Activated CD4-positive, alpha-beta T cell treated with anti-CD3 and anti-CD28 coated beads for 24 hours (primary cell): Measurements from ENCODE around the gene ABRACL.
"Not testable (repeated sequence)": the region's sequence is repeated elsewhere in the genome, so short reads cannot be mapped to it uniquely, and the experiment has no call there.

Experiments used
- DNase-seq, 2 donors: peaks; one replicate each; pipeline ENCODE4 v3.0.0-alpha.2; 2020; ENCODE audit warnings: low read depth in 2 of 2

Gene ABRACL, protein sequence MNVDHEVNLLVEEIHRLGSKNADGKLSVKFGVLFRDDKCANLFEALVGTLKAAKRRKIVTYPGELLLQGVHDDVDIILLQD

DNA sequence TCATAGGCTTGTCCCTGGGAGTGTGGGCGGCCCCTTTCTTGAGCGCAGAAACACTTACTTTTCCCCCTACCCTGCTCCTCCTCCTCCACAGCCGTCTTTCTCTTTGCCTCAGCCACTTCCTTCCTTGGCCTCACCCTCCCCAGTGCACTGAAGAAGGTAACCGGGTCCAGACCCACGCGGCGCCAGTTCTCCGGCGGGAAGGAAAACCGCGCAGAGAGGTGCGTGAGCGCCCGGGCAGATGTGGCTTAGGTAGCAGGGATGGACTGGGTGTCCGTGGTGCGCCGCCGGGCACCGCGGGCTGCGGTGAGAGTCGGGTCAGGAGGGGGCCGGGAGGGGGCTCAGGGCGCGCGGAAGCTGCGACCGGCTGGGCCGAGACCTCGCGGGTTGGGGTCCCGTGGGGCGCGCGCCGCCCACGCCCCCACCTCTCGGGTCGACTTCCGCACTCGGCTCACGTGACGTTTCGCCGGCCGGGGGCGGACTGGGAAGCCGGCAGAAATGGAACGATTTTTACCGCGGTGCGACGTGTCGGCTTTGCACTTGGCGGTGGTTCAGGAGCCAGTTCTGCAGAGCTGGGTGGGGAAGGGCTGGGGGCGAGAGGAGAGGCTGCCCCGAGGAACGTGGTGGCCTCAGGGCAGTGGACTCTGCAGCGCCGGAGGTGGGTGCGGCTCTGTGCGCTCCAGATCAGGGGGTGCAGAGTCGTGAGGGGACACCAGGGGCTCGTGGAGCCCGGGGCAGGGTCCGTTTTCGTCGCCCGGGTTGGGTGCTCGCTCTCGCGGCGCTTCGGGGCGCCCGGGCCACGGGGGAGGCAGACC is at the start of gene ABRACL:
ABRACL (plus strand) TSS at position 88 of the 812 bp plus-strand sequence. CDS start 5,416 bp downstream, outside the sequence.
- peak; percentile 75 to 79 for DNase-seq

DNA sequence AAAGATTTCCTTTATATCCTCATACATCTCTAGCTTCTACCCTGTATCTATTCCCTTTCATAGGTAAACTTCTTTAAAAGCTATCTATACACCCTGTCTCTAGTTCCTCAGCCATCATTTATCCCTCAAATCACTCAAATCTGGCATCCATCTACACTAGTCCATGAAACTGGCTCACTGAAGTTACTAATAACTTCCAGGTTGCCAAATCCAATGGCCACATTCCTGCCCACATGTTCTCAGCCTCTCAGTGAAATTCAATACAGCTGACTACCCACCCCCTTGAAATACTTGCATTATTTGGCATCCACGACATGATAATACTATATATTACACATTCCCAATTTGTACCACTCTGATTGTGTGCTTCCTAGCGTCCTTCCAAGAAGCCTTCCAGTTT is 49.2 kb upstream of the ABRACL start:
- DNase-seq = no peak

DNA sequence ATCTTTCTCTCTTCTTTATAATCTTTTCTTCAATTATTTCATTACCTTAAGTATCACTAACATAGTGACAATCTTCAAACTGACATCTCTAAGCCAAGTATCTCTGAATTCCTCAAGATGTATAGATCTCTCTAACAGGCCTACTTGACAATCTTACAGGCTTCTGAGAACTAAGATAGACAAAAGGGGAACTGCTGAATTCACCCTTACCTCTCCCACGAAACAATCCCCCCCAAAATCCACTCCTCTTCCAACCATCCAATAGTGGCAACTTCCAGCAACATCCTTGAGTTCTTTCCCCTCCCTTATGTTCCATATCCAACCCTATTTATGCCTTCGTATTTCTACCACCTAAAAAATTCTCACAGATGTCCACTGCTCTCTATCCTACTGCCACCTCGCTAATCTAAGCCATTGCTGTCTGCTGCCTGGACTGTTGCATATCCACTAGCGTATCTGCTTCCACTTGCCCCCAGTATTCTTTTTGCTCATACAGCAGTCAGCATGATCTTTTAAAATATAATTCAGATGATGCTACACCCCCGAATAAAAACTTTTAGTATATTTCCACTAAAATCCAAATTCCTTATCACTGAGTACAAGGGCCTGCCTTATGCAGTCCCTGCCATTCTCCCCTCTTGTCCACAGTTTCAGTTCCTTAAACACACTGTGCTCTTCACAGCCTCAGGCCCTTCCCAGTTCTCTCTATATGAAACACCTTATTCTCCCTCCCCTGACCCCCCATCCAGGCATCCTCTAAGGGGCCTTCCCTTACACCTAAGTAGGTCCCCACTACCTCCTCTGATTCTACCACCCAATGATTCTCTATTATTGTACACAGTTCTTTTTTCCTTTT is 48.5 kb upstream of the ABRACL start:
- no peak for DNase-seq

DNA sequence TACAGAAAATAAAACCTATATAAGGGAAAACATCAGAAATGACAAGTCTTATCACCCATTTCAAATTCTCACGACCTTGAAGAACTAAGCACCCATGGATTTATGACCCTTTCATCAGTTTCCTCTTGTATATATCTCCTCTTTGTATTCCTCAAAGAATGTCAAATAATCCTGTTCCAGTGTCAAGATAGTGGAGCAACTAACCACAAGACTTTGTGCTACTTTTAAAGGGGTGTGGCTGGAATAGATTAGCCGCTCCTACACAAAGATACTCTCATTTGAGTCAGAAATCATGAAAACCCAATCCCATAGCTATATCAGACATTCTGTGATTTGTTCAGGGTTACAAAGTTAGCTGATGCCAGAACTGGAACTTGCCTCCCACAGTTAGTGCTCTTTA is 47.1 kb upstream of the ABRACL start:
- no peak for DNase-seq

DNA sequence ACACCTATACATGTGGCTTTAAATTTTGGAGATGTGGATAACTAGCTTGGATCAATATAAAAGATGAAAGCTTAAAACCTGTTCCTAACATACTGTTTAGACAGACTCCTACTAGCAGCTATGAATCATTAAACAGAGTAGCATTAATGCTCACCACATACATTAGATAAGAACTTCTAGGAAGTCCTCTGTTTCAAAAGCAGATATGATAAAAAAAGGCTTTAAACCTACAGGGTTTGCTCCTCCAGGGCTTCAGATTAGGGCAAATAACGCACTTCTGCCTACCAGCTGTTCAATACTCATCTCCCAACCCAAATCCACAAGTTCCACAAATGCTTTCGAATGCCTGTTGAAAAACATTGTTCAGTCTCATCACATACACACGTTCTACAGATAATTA is 42.0 kb upstream of the ABRACL start:
- no peak for DNase-seq

DNA sequence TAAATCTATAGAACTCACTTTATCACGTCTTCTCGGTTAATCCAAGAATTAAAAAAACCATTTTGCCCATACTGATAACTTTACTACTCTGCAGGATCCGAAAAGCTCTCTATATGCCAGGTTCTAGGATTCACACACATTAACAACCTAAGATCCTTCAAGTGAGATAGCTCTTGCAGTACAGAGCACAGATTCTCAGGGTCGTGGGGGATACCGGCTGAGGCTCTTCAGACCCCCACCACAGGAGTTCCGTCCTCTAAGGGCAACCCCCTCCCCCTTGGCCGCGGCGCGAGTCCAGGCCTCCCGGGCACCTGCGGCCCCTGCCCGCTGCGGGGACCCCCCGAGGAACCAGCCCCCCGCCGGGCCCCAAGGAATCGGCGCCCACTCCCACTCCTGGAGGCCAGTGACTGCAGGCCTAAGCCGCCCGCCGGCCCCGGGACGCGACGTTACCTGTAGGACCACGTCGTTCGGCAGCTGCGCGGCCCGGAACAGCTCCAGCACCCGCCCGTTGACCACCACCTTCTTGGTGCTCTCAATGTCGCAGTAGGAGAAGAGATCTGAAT is 41.4 kb upstream of the ABRACL start:
- DNase-seq = no peak

DNA sequence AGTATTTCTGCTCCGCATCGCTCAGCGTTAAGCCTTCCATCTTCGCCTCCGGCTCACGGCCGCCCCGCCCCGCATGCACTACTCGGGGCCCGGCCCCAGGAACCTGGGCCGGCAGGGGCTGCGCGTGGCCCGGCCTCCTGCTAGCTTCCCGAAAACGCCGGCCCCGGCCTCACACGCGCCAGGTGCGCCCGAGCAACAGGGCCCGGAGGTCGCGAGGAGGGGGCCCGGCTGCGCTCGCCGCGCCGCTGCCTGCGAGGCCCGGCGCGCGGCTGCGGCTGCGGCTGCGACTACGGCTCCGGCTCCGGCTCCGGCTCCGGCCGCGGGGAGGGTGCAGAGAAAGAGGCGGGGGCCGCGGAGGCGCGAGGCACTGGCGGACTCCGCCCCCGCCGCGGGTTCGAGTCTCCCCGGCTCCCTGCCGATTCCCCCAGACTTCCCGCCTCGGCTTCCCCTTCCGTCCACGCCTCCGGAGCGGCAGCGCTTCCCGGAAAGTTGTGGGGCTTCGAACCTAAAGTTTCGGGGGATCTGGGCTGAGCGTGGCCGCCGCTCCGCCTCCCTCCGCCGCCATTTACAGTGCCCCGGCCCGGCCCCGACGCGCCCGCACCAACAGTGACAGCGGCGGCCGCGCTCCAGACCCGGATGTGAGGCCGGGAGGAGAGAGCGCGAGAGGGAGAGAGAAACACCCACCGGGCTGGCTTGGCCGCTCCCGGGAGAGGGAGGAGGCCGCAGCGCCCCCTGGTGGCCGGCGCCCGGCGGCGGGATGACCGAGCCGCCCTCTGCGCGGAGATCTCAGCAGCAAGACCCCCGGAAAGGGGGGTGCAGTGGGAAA is 40.7 kb upstream of the ABRACL start, which contains the start of gene REPS1:
REPS1 (minus strand) TSS at position 611 of the 826 bp plus-strand sequence; CDS start at position 40, 571 bp downstream.
- peak; percentile 85 to 91 for DNase-seq

DNA sequence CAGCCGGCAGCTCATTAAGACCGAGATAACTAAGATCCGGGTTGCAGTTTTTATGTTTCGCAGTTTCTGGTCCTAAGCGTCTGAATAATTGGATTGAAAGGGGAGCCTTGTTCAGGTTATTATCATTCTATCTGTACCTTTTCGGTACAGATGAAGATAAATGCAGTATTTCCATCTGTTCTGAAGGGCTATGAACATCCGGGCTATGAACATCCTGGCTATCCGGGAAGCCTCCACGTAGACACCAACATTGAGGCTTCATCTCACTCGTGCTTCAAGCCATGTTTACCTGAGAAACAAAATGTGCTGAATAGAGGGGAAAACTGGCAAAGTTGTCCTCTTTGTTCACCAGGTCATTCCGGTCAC is 40.1 kb upstream of the ABRACL start:
- no peak for DNase-seq

DNA sequence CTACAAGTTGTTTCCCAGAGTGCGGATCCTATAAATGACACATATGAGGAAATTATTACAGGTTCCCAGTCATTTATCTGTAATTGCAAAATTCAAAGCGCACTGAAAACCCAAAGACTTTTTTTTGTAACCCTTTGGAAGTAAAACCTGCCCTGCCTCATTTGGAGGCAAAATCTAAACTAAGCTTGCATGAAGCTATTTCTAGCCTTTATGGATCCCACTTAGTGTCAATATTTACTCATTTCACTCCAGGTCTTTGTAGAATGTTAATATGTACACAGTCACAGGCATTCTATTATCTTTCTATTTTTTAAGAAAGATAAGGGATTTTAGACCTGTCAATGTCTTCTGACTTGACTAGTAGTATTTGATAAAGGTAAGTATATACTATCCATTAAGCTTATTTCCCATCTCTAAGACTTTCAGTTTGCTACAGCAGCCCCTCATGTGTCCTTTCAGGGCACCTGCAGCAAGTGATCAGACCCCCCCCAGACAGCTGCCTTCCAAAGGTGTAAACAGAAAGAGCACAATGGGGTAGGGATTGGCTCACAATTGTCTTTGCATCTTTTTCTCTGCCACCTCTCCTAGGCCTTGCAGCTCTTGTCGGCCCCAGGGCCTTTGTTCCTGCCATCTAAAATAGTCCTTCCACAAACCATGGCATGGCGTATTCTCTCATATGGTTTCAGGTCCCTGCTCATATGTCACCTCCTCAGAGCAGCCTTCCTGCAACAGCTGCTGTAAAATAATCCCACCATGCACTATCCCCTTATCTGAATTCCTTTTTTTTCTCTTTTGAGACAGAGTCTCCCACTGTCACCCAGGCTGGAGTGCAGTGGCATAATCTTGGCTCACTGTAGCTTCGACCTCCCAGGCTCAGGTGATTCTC is 39.2 kb upstream of the ABRACL start:
- no peak for DNase-seq

DNA sequence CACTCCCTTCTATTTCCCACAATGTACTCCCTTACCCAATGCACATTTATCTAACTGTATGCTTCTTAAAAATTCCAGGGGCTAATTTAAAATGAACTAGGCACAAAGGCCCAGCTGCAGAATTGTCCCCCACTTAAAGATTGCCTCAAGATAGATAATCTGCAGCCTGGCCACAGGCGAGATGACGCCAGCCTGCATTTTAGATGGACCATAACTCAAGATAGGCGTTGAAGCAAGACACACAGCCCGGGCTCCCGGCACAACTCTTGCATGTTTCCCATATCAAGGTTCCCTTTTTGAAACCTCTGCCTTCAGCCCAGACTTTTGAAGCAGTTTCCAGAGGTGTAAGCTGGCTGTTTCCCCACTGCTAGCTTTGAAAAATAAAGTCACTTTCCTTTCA is 37.3 kb upstream of the ABRACL start:
- no peak for DNase-seq

DNA sequence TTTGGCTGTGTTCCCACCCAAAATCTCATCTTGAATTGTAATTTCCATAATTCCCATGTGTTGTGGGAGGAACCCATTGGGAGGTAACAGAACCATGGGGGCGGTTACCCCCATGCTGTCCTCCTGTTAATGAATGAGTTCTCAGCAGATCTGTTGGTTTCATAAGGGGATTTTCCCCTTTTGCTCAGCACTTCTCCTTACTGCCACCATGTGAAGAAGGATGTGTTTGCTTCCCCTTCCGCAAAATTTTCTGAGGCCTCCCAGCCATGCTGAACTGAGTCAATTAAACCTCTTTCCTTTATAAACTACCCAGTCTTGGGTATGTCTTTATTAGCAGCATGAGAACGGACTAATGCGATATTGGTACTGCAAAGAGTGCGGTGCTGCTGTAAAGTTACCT is 35.6 kb upstream of the ABRACL start:
- DNase-seq = not testable (repeated sequence)

DNA sequence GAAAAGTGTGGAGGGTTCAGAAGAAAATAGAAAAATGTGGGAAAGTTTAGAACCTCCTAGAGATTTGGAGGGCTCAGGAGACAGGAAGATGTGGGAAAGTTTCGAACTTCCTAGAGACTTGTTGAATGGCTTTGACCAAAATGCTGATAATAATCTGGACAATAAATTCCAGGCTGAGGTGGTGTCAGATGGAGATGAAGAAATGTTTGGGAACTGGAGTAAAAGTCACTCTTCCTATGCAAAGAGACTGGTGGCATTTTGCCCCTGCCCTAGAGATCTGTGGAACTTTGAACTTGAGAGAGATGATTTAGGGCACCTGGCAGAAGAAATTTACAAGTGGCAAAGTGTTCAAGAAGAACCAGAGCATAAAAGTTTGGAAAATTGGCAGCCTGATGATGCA is 35.1 kb upstream of the ABRACL start:
- DNase-seq = not testable (repeated sequence)

DNA sequence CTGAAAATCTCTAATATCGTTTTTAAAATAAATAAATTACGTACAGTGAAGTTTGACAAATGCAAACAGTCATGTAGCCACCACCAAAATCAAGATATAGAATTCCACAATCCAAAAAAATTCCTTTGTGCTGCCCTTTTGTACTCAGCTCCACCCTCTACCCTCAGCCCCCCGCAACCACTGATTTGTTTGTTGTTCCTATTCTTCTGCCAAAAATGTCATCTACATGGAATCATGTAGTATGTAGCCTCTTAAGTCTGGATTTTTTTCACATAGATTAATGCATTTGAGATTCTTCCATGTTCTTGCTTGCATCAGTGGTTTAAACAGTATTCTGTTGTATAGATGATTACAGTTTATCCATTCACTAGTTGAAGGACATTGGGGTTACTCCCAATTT is 32.0 kb upstream of the ABRACL start:
- no peak for DNase-seq

DNA sequence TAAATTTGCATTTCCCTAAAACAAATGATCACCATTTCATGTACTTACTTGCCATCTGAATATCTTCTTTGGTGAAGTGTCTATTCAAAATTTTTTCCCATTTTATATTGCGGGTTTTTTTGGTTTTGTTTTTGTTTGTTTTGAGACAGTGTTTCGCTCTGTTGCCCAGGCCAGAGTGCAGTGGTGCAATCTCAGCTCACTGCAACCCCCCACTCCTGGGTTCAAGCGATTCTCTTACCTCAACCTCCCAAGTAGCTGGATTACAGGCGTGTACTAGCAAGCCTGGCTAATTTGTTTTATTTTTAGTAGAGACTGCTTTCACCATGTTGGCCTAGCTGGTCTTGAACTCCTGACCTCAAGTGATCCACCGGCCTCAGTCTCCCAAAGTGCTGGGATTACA is 31.4 kb upstream of the ABRACL start:
- no peak for DNase-seq

DNA sequence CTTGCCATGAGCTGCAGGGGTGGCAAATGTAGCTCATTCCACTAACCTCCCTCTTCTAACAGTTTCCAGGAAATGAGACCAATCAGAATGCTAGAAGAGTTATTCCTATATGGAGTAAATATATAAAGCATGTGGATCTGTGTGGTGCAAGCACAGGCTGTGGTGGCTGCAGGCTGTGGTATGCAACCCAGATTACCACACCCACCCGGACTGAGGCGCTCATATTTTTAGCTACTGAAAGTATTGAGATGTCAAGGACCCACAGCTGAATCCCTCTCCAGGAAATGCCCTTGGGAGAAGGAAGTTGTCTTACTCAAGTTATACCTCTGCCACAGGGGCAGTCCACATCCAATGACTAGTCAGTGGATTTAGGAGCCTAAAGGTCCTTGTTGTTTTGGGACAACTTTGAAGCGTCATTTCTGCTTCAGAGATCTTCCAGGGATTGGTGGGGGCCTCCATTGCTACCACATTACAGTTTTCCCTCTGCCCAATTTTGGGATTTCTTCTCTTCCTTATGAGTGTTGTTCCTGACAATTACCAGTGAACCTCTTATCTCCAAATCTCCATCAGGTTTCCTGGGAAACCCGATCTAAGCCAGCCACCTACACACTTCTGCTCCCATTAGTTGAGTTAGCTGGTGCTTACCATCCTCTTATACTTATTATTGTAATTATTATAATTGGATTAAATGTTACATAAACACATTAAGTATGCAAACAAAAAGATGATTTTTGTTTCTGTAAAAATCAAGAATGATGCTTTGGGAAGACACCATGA is 28.4 kb upstream of the ABRACL start:
- no peak for DNase-seq

DNA sequence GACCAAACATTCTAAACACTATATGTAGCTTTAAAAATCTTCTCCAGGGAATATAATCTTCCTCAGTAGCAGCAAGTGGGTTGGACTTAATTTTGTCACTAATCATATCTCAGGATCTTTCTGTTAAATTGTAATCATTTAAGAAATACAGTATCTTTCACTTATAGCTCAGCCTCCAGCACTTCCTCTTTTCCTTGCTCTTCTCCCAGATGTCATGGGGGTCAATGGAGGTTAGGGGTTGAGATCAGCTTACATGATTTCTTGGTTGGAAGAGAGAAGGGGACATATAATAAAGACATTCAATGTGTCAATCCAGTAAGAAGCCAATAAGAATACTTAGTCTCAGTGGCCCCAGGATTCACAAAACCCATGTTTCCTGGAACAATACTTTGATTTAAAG is 24.8 kb upstream of the ABRACL start:
- DNase-seq = no peak

DNA sequence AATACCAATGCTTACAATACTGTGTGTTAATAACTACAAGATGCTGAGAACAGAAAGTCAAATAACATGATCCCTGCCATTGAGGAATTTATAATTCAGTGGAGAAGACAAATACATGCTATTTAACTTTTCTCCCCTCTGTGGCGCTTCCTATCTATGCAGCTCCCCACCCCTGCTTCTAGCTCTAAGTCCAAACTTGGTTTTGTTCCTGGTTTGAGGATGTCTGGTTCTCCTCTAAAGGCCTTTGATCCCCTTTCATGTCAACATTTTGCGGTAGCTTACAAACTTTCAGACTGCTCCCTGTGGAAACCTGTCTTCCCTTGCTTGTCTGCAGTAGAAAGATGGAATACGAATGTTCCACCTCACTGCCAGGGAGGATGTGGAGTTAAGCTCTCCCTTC is 22.1 kb upstream of the ABRACL start:
- DNase-seq = no peak

DNA sequence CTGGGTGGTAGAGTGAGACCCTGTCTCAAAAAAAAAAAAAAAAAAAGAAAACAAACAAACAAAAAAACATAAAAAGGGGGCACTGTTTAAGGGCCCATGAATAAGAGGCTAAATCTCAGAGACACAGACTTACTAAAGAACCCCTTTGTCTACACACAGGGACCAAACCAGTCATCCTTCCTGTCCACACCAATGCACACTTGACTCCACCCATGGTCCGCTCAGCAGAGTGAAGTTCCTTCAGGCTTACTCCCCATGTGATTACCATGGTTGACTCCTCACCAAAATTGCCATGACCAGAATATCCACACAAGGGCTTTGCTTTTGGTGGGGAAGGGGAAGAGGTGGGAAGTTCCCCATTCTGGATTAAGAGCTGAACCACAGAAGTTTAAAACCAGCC is 21.1 kb upstream of the ABRACL start:
- no peak for DNase-seq

DNA sequence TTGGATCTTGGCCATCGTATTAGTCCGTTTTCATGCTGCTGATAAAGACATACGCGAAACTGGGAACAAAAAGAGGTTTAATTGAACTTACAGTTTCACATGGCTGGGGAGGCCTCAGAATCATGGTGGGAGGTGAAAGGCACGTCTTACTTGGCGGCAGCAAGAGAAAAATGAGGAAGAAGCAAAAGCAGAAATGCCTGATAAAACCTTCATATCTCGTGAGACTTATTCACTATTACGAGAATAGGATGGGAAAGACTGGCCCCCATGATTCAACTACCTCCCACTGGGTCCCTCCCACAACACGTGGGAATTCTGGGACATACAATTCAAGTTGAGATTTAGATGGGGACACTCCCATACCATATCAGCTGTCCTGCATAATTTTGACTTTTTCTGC is 20.4 kb upstream of the ABRACL start:
- DNase-seq = no peak

DNA sequence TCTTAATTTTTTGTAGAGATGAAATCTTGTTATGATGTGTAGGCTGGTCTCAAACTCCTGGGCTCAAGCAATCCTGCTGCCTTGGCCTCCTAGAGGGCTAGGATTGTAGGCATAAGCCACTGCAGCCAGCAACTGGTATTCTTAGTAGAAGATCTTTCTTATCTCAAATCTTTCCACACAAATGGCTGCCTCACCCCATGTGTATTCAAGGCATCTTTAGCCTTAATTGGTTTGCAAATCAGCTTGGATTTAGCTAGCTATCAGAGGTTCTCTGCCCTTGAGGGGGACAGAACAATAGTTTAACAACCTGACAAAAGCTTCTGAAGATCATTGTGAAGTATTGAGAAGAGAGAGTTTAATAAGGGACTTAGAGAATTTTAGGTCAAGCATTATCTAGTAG is 17.9 kb upstream of the ABRACL start:
- no peak for DNase-seq
